ENCODE results near the gene KREMEN1. TPM values are rescaled to one million over a fixed set of nuclear protein-coding genes. Genes with fewer than 3 reads are reported as not detected.

The KREMEN1 gene
- total RNA-seq, 1 experiment from 2014 or later, result 5.8 TPM

- TF ChIP-seq, protein P1, sequence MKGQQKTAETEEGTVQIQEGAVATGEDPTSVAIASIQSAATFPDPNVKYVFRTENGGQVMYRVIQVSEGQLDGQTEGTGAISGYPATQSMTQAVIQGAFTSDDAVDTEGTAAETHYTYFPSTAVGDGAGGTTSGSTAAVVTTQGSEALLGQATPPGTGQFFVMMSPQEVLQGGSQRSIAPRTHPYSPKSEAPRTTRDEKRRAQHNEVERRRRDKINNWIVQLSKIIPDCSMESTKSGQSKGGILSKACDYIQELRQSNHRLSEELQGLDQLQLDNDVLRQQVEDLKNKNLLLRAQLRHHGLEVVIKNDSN (CRISPR knock-in tag; IDR thresholded peaks at IDR 0.05), result no peak
- no peak for TF ChIP-seq ZNF263 (CRISPR knock-in tag; IDR thresholded peaks at IDR 0.05; ENCODE audit: low read depth)
- TF ChIP-seq, protein P2, sequence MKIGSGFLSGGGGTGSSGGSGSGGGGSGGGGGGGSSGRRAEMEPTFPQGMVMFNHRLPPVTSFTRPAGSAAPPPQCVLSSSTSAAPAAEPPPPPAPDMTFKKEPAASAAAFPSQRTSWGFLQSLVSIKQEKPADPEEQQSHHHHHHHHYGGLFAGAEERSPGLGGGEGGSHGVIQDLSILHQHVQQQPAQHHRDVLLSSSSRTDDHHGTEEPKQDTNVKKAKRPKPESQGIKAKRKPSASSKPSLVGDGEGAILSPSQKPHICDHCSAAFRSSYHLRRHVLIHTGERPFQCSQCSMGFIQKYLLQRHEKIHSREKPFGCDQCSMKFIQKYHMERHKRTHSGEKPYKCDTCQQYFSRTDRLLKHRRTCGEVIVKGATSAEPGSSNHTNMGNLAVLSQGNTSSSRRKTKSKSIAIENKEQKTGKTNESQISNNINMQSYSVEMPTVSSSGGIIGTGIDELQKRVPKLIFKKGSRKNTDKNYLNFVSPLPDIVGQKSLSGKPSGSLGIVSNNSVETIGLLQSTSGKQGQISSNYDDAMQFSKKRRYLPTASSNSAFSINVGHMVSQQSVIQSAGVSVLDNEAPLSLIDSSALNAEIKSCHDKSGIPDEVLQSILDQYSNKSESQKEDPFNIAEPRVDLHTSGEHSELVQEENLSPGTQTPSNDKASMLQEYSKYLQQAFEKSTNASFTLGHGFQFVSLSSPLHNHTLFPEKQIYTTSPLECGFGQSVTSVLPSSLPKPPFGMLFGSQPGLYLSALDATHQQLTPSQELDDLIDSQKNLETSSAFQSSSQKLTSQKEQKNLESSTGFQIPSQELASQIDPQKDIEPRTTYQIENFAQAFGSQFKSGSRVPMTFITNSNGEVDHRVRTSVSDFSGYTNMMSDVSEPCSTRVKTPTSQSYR (CRISPR knock-in tag; IDR thresholded peaks at IDR 0.05), result no peak
- no peak for TF ChIP-seq TP53 (CRISPR knock-in tag; IDR thresholded peaks at IDR 0.05)
- TF ChIP-seq TEAD4 (CRISPR knock-in tag; IDR thresholded peaks at IDR 0.05), result no peak
- no peak for TF ChIP-seq ZNF121 (CRISPR knock-in tag; IDR thresholded peaks at IDR 0.05)
- TF ChIP-seq PREB (CRISPR knock-in tag; IDR thresholded peaks at IDR 0.05; ENCODE audit: borderline replicate concordance), result no peak
- no peak for TF ChIP-seq ZNF671 (CRISPR knock-in tag; IDR thresholded peaks at IDR 0.05)
These were observed 16.0 kb downstream of the KREMEN1 start (continued) for GRCh38 chr22:29088809-29089208.

- no peaks in the 10 kb centered on the region for H3K27me3 Mint-ChIP-seq (ENCODE audit: low read depth)
- no peaks in the 10 kb centered on the region for H3K36me3 Mint-ChIP-seq
- no peaks in the 10 kb centered on the region for H3K9me3 Mint-ChIP-seq
- H3K27ac Mint-ChIP-seq, result no peak overlapping the region
- H3K4me1 Mint-ChIP-seq, result peaks cover 4% of the 10 kb centered on the region; the same call in 1 of the 2 replicates
- no peak for ATAC-seq
- TF ChIP-seq NR1H2 (CRISPR knock-in tag; IDR thresholded peaks at IDR 0.05) (no peak), SMAD3 (CRISPR knock-in tag; IDR thresholded peaks at IDR 0.05; ENCODE audit: borderline replicate concordance) (no peak), CREM (CRISPR knock-in tag; IDR thresholded peaks at IDR 0.05) (no peak), RELA (CRISPR knock-in tag; IDR thresholded peaks at IDR 0.05; ENCODE audit: borderline replicate concordance) (no peak), OVOL2 (CRISPR knock-in tag; IDR thresholded peaks at IDR 0.05; ENCODE audit: borderline replicate concordance) (no peak), CTCF (IDR thresholded peaks at IDR 0.05) (no peak), TP53 (CRISPR knock-in tag; IDR thresholded peaks at IDR 0.05) (no peak), ZNF263 (CRISPR knock-in tag; IDR thresholded peaks at IDR 0.05; ENCODE audit: low read depth) (no peak), NR3C1 (CRISPR knock-in tag; conservative IDR thresholded peaks at IDR 0.05; ENCODE audit: low read depth) (no peak), GTF2I (CRISPR knock-in tag; conservative IDR thresholded peaks at IDR 0.05) (no peak)
- TF ChIP-seq, protein P3, sequence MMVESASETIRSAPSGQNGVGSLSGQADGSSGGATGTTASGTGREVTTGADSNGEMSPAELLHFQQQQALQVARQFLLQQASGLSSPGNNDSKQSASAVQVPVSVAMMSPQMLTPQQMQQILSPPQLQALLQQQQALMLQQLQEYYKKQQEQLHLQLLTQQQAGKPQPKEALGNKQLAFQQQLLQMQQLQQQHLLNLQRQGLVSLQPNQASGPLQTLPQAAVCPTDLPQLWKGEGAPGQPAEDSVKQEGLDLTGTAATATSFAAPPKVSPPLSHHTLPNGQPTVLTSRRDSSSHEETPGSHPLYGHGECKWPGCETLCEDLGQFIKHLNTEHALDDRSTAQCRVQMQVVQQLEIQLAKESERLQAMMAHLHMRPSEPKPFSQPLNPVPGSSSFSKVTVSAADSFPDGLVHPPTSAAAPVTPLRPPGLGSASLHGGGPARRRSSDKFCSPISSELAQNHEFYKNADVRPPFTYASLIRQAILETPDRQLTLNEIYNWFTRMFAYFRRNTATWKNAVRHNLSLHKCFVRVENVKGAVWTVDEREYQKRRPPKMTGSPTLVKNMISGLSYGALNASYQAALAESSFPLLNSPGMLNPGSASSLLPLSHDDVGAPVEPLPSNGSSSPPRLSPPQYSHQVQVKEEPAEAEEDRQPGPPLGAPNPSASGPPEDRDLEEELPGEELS (CRISPR knock-in tag; IDR thresholded peaks at IDR 0.05), result no peak
- H3K4me3 Mint-ChIP-seq, result no peak overlapping the region
- no peak for DNase-seq (ENCODE audit: low spot score)
- ChIA-PET CTCF (interaction anchor here (1.8 kb wide), 1 partner anchor 65 kb away, joined by 5 read pairs; no protein-coding TSS in a partner anchor), POLR2A (no interaction called here)
These were observed 16.7 kb downstream of the KREMEN1 start for GRCh38 chr22:29089507-29089906.

Data from WTC11 (cell line).